ENCODE measurements around the gene LPIN2. TPM values are rescaled to one million over a fixed set of nuclear protein-coding genes. Genes with fewer than 3 reads are reported as not detected.

LPIN2 gene
- total and polyA plus RNA-seq, 2 experiments from 2014 or later: 9.0 to 10.8 TPM

GRCh38 chr18:3005462-3005861, 7.5 kb downstream of the LPIN2 start:
- H3K27ac ChIP-seq (ENCODE audit: low read depth): no peak overlapping the region
- no peak for ATAC-seq
- H4K20me1 ChIP-seq (replicated peaks; ENCODE audit: insufficient read depth): no peaks in the 10 kb centered on the region; the same call in 1 of the 2 replicates
- H3K36me3 ChIP-seq (ENCODE audit: insufficient read depth): peaks cover 7% of the 10 kb centered on the region
- H3K27me3 ChIP-seq (ENCODE audit: insufficient read depth): no peaks in the 10 kb centered on the region
- no peaks in the 10 kb centered on the region for H3F3A ChIP-seq (replicated peaks; ENCODE audit: low read depth)
- no peak for TF ChIP-seq EZH2 (IDR thresholded peaks at IDR 0.05; ENCODE audit: low read depth, unreplicated experiment)
- TF ChIP-seq NANOG (IDR thresholded peaks at IDR 0.05; ENCODE audit: borderline replicate concordance): no peak
- no peak for TF ChIP-seq ETS1 (IDR thresholded peaks at IDR 0.05)
- no peak for TF ChIP-seq JUNB (IDR thresholded peaks at IDR 0.05; ENCODE audit: unreplicated experiment)
- no peak for TF ChIP-seq EZH2phosphoT487 (IDR thresholded peaks at IDR 0.05; ENCODE audit: unreplicated experiment)
- no peak for TF ChIP-seq ZNF114 (CRISPR knock-in tag; IDR thresholded peaks at IDR 0.05)
- no peak for TF ChIP-seq REST (IDR thresholded peaks at IDR 0.05; ENCODE audit: unreplicated experiment)
- no peak for TF ChIP-seq ZNF462 (CRISPR knock-in tag; IDR thresholded peaks at IDR 0.05)
- no peak for TF ChIP-seq POLR2AphosphoS5 (IDR thresholded peaks at IDR 0.05; ENCODE audit: low read depth)
- TF ChIP-seq CTCF (conservative IDR thresholded peaks at IDR 0.05; ENCODE audit: low read depth in 2 of 2): no peak
- no peak for TF ChIP-seq ZNF331 (CRISPR knock-in tag; IDR thresholded peaks at IDR 0.05; ENCODE audit: low read depth)
- no peak for TF ChIP-seq STAT1 (IDR thresholded peaks at IDR 0.05; ENCODE audit: unreplicated experiment)
- TF ChIP-seq CREB1 (CRISPR knock-in tag; IDR thresholded peaks at IDR 0.05; ENCODE audit: low read depth): no peak
- H3K9me3 Mint-ChIP-seq: peaks cover 31% of the 10 kb centered on the region
- no peak overlapping the region for H3K27ac Mint-ChIP-seq
- H3K4me2 ChIP-seq: no peak overlapping the region
- H2AFZ ChIP-seq: no peak overlapping the region
- H3K4me3 Mint-ChIP-seq: no peak overlapping the region
- H3K9me2 ChIP-seq (ENCODE audit: insufficient read depth): peaks cover 3% of the 10 kb centered on the region; the same call in 1 of the 2 replicates
- H3K4me1 ChIP-seq (ENCODE audit: insufficient read depth): no peaks in the 10 kb centered on the region
- no peak for DNase-seq (ENCODE audit: low spot score)
- peaks cover 5% of the 10 kb centered on the region for H3K27me3 Mint-ChIP-seq (ENCODE audit: insufficient read depth, low read depth, poor library complexity)
- peaks cover 84% of the 10 kb centered on the region for H3K79me2 ChIP-seq (replicated peaks; ENCODE audit: insufficient read depth)
- no peak overlapping the region for H3K4me3 ChIP-seq
- H3K36me3 Mint-ChIP-seq (ENCODE audit: low read depth): peaks cover 76% of the 10 kb centered on the region
- peaks cover 24% of the 10 kb centered on the region for H3K4me1 Mint-ChIP-seq
